ENCODE data around the gene BTBD16.

BTBD16 gene

DNA sequence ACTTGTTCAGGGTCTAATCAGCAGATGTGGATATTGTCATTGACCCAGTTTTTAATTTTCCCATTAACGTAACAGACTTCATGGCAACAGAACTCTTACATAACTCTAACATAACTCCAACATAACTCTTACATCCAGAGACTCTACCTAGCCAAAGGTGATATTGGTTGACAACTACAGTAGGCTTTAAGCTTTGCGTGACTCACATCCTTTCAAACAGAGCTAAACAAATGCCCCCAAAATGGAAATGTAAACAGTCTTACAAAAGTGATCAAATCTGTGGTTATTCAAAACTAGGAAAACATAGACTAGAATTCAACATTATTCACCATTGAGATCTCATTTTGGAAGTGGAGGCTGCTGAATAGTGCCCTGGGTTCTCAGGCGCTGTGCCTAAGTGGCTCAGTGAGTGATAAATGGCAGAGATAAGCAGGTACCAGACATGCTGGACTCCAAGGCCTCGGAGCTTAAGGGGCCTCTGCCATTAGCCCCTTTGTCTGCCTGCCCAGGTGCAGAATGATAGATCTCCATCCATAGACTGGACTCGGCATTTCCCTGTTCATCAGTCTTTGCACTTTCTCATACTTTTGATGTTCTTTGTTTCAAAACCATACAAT lies 34.3 kb upstream of the BTBD16 start:
- peaks cover 80% of the 10 kb centered on the region for H3K36me3 ChIP-seq (ENCODE audit: control insufficient read depth, insufficient read depth, low read length)
- H3K27ac ChIP-seq (ENCODE audit: low read depth, low read length): no peak overlapping the region
- no peaks in the 10 kb centered on the region for H3K9me3 ChIP-seq (ENCODE audit: control insufficient read depth, insufficient read depth, low read depth, low read length)
- H3K4me3 ChIP-seq (ENCODE audit: low read depth, low read length): no peak overlapping the region
- H3K9ac ChIP-seq (ENCODE audit: low read length): no peak overlapping the region
- no peaks in the 10 kb centered on the region for H3K27me3 ChIP-seq (ENCODE audit: control insufficient read depth, insufficient read depth, low read length)
- H3K4me1 ChIP-seq (ENCODE audit: control insufficient read depth, insufficient read depth, low read length): no peaks in the 10 kb centered on the region

- no peak overlapping the region for H3K27ac ChIP-seq (ENCODE audit: low read depth, low read length)
- H3K4me1 ChIP-seq (ENCODE audit: control insufficient read depth, insufficient read depth, low read length): no peaks in the 10 kb centered on the region
- H3K9me3 ChIP-seq (ENCODE audit: control insufficient read depth, insufficient read depth, low read depth, low read length): no peaks in the 10 kb centered on the region
Observed at GRCh38 chr10:122237331-122237990, 33.6 kb upstream of the BTBD16 start.

GRCh38 chr10:122239578-122240257 lies 31.4 kb upstream of the BTBD16 start:
- Histone ChIP-seq H3K4me3 (ENCODE audit: low read depth, low read length) (no peak overlapping the region), H3K9ac (ENCODE audit: low read length) (no peak overlapping the region), H3K4me1 (ENCODE audit: control insufficient read depth, insufficient read depth, low read length) (no peaks in the 10 kb centered on the region), H3K27ac (ENCODE audit: low read depth, low read length) (no peak overlapping the region), H3K36me3 (ENCODE audit: control insufficient read depth, insufficient read depth, low read length) (peaks cover 87% of the 10 kb centered on the region), H3K27me3 (ENCODE audit: control insufficient read depth, insufficient read depth, low read length) (no peaks in the 10 kb centered on the region), H3K9me3 (ENCODE audit: control insufficient read depth, insufficient read depth, low read depth, low read length) (no peaks in the 10 kb centered on the region)

More at GRCh38 chr10:122237331-122237990, 33.6 kb upstream of the BTBD16 start:
- Histone ChIP-seq H3K4me3 (ENCODE audit: low read depth, low read length) (no peak overlapping the region), H3K27me3 (ENCODE audit: control insufficient read depth, insufficient read depth, low read length) (no peaks in the 10 kb centered on the region), H3K9ac (ENCODE audit: low read length) (no peak overlapping the region), H3K36me3 (ENCODE audit: control insufficient read depth, insufficient read depth, low read length) (peaks cover 81% of the 10 kb centered on the region)

- H3K9me3 ChIP-seq (ENCODE audit: control insufficient read depth, insufficient read depth, low read depth, low read length): no peaks in the 10 kb centered on the region
- no peaks in the 10 kb centered on the region for H3K4me1 ChIP-seq (ENCODE audit: control insufficient read depth, insufficient read depth, low read length)
- peaks cover 93% of the 10 kb centered on the region for H3K36me3 ChIP-seq (ENCODE audit: control insufficient read depth, insufficient read depth, low read length)
- H3K27ac ChIP-seq (ENCODE audit: low read depth, low read length): no peak overlapping the region
- no peak overlapping the region for H3K4me3 ChIP-seq (ENCODE audit: low read depth, low read length)
- no peaks in the 10 kb centered on the region for H3K27me3 ChIP-seq (ENCODE audit: control insufficient read depth, insufficient read depth, low read length)
- no peak overlapping the region for H3K9ac ChIP-seq (ENCODE audit: low read length)
Observed at GRCh38 chr10:122240401-122240800, 30.7 kb upstream of the BTBD16 start.

GRCh38 chr10:122241836-122242235 lies 29.3 kb upstream of the BTBD16 start:
- Histone ChIP-seq H3K4me1 (ENCODE audit: control insufficient read depth, insufficient read depth, low read length) (peaks cover 3% of the 10 kb centered on the region; the same call in 1 of the 2 replicates), H3K9me3 (ENCODE audit: control insufficient read depth, insufficient read depth, low read depth, low read length) (no peaks in the 10 kb centered on the region), H3K27me3 (ENCODE audit: control insufficient read depth, insufficient read depth, low read length) (no peaks in the 10 kb centered on the region), H3K9ac (ENCODE audit: low read length) (no peak overlapping the region), H3K27ac (ENCODE audit: low read depth, low read length) (no peak overlapping the region), H3K4me3 (ENCODE audit: low read depth, low read length) (no peak overlapping the region), H3K36me3 (ENCODE audit: control insufficient read depth, insufficient read depth, low read length) (peaks cover 92% of the 10 kb centered on the region)

GRCh38 chr10:122243550-122243949 lies 27.5 kb upstream of the BTBD16 start:
- H3K4me1 ChIP-seq (ENCODE audit: control insufficient read depth, insufficient read depth, low read length): peaks cover 3% of the 10 kb centered on the region; the same call in 1 of the 2 replicates
- H3K36me3 ChIP-seq (ENCODE audit: control insufficient read depth, insufficient read depth, low read length): peaks cover 88% of the 10 kb centered on the region
- no peaks in the 10 kb centered on the region for H3K27me3 ChIP-seq (ENCODE audit: control insufficient read depth, insufficient read depth, low read length)
- no peak overlapping the region for H3K4me3 ChIP-seq (ENCODE audit: low read depth, low read length)
- H3K9me3 ChIP-seq (ENCODE audit: control insufficient read depth, insufficient read depth, low read depth, low read length): no peaks in the 10 kb centered on the region
- H3K27ac ChIP-seq (ENCODE audit: low read depth, low read length): no peak overlapping the region
- H3K9ac ChIP-seq (ENCODE audit: low read length): no peak overlapping the region

DNA sequence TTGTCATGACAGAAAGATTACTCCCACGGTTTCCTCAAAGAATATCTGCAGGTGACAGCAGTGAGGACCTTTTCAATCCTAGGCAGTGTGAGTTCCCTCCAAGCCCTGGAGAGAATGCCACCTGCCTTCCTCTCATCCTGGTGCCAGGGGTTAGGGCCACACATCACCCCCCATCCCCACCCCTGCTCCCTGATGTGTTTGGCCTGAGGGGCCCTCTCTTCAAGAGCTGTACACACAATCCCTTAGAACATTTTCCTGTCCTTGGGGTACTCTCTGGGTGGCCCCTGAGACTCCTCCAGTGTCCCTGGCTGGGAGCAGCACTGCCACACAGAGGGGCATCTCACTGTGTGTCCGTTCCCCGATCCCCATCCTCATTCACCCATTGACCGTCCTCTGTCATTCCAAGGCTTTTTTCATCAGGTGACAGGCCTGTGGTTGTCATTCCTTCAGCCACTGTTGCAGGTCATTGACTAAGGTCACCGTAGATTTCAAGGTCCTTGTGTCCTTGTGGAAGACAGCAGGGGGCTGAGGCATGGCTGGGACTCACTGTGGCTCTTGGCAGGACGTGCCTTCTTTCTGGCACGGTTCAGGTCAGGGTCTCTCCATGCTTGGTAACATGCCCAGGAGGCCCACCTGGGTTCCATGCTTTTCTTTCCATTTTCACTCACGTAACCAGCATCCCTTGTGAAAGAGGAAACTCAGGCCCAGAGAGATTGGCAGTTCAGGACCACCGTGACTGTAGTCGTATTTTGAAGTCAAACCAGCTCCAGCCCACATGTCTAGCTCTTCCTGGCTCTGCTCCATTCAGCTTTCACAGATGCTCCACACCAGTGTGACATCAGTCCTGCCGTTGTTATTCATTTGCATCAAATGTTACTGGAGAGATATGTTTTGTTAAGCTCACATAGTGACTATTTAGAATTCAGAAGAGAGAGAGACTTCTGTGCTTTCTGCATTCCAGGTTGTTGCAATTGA lies 26.8 kb upstream of the BTBD16 start:
- Histone ChIP-seq H3K9me3 (ENCODE audit: control insufficient read depth, insufficient read depth, low read depth, low read length) (no peaks in the 10 kb centered on the region), H3K36me3 (ENCODE audit: control insufficient read depth, insufficient read depth, low read length) (peaks cover 90% of the 10 kb centered on the region), H3K4me1 (ENCODE audit: control insufficient read depth, insufficient read depth, low read length) (peaks cover 3% of the 10 kb centered on the region; the same call in 1 of the 2 replicates), H3K9ac (ENCODE audit: low read length) (no peak overlapping the region), H3K4me3 (ENCODE audit: low read depth, low read length) (no peak overlapping the region), H3K27me3 (ENCODE audit: control insufficient read depth, insufficient read depth, low read length) (no peaks in the 10 kb centered on the region), H3K27ac (ENCODE audit: low read depth, low read length) (no peak overlapping the region)

- H3K4me1 ChIP-seq (ENCODE audit: control insufficient read depth, insufficient read depth, low read length): peaks cover 3% of the 10 kb centered on the region; the same call in 1 of the 2 replicates
- peaks cover 90% of the 10 kb centered on the region for H3K36me3 ChIP-seq (ENCODE audit: control insufficient read depth, insufficient read depth, low read length)
- H3K4me3 ChIP-seq (ENCODE audit: low read depth, low read length): no peak overlapping the region
- no peak overlapping the region for H3K27ac ChIP-seq (ENCODE audit: low read depth, low read length)
- no peak overlapping the region for H3K9ac ChIP-seq (ENCODE audit: low read length)
- H3K9me3 ChIP-seq (ENCODE audit: control insufficient read depth, insufficient read depth, low read depth, low read length): no peaks in the 10 kb centered on the region
- H3K27me3 ChIP-seq (ENCODE audit: control insufficient read depth, insufficient read depth, low read length): no peaks in the 10 kb centered on the region
Observed at GRCh38 chr10:122245136-122245535, 26.0 kb upstream of the BTBD16 start.

GRCh38 chr10:122245897-122246296 lies 25.2 kb upstream of the BTBD16 start:
- Histone ChIP-seq H3K27ac (ENCODE audit: low read depth, low read length) (peak overlapping the region; percentile 39; the same call in 1 of the 2 replicates), H3K4me1 (ENCODE audit: control insufficient read depth, insufficient read depth, low read length) (peaks cover 3% of the 10 kb centered on the region; the same call in 1 of the 2 replicates), H3K4me3 (ENCODE audit: low read depth, low read length) (no peak overlapping the region), H3K9ac (ENCODE audit: low read length) (no peak overlapping the region), H3K36me3 (ENCODE audit: control insufficient read depth, insufficient read depth, low read length) (peaks cover 87% of the 10 kb centered on the region), H3K9me3 (ENCODE audit: control insufficient read depth, insufficient read depth, low read depth, low read length) (no peaks in the 10 kb centered on the region), H3K27me3 (ENCODE audit: control insufficient read depth, insufficient read depth, low read length) (no peaks in the 10 kb centered on the region)

GRCh38 chr10:122246830-122247520 lies 24.1 kb upstream of the BTBD16 start:
- Histone ChIP-seq H3K9ac (ENCODE audit: low read length) (no peak overlapping the region), H3K27me3 (ENCODE audit: control insufficient read depth, insufficient read depth, low read length) (no peaks in the 10 kb centered on the region), H3K27ac (ENCODE audit: low read depth, low read length) (no peak overlapping the region), H3K4me1 (ENCODE audit: control insufficient read depth, insufficient read depth, low read length) (peaks cover 3% of the 10 kb centered on the region; the same call in 1 of the 2 replicates), H3K4me3 (ENCODE audit: low read depth, low read length) (no peak overlapping the region), H3K9me3 (ENCODE audit: control insufficient read depth, insufficient read depth, low read depth, low read length) (no peaks in the 10 kb centered on the region), H3K36me3 (ENCODE audit: control insufficient read depth, insufficient read depth, low read length) (peaks cover 86% of the 10 kb centered on the region)

All from HUES6 (cell line).